IPS DF 6.9 (cell line): ENCODE measurements around the gene MND1.

Experiments
- DNase-seq: peaks from one replicate; pipeline ENCODE4 v3.0.0-alpha.2; 2013; ENCODE audit warnings: low read depth, low spot score
- H3K27ac ChIP-seq: one replicate; pipeline ENCODE4 v1.5.1; 2013; ENCODE audit warnings: low read length, control low read depth
- H3K27me3 ChIP-seq: 2 replicates; pipeline ENCODE4 v1.6.1; 2013; ENCODE audit warnings: mild to moderate bottlenecking, low read length; ENCODE audit not compliant: control insufficient read depth, insufficient read depth
- H3K36me3 ChIP-seq: 2 replicates; pipeline ENCODE4 v1.6.1; 2013; ENCODE audit warnings: low read length; ENCODE audit not compliant: control insufficient read depth, insufficient read depth
- H3K4me1 ChIP-seq: 2 replicates; pipeline ENCODE4 v1.6.1; 2013; ENCODE audit warnings: low read length; ENCODE audit not compliant: control insufficient read depth, insufficient read depth
- H3K4me3 ChIP-seq: 2 replicates; pipeline ENCODE4 v1.5.1; 2013; ENCODE audit warnings: mild to moderate bottlenecking, low read length
- H3K9me3 ChIP-seq: 2 replicates; pipeline ENCODE4 v1.6.1; 2013; ENCODE audit warnings: low read length, inconsistent platforms; ENCODE audit not compliant: control insufficient read depth, insufficient read depth
- WGBS: extraction: QIAGEN DNeasy Blood & Tissue Kit; methylation state at CpG from one replicate; pipeline ENCODE4 v1.1.7; 2013; ENCODE audit warnings: mixed read lengths, missing lambda C conversion rate; ENCODE audit not compliant: insufficient read length, insufficient coverage; 5-methylcytosine and 5-hydroxymethylcytosine counted together

Gene MND1

GRCh38 chr4:153372967-153373562, 28.6 kb downstream of the MND1 start:
- Histone ChIP-seq H3K4me1 (no peaks in the 10 kb centered on the region), H3K27ac (no peak overlapping the region), H3K27me3 (no peaks in the 10 kb centered on the region), H3K4me3 (no peak overlapping the region), H3K9me3 (no peaks in the 10 kb centered on the region), H3K36me3 (no peaks in the 10 kb centered on the region; the same call in 1 of the 2 replicates)
- no peak for DNase-seq
- no CpG with 5 or more reads among the region's 1 CpG for WGBS

GRCh38 chr4:153374442-153374841, 30.0 kb downstream of the MND1 start:
- H3K4me3 ChIP-seq = no peak overlapping the region
- H3K4me1 ChIP-seq = no peaks in the 10 kb centered on the region
- no peaks in the 10 kb centered on the region; the same call in 1 of the 2 replicates for H3K36me3 ChIP-seq
- no peak overlapping the region for H3K27ac ChIP-seq
- no CpG with 5 or more reads among the region's 2 CpGs for WGBS
- no peaks in the 10 kb centered on the region for H3K27me3 ChIP-seq
- no peaks in the 10 kb centered on the region for H3K9me3 ChIP-seq
- no peak for DNase-seq

GRCh38 chr4:153375303-153375702, 30.8 kb downstream of the MND1 start:
- Histone ChIP-seq H3K36me3 (no peaks in the 10 kb centered on the region; the same call in 1 of the 2 replicates), H3K9me3 (no peaks in the 10 kb centered on the region), H3K27ac (no peak overlapping the region), H3K27me3 (no peaks in the 10 kb centered on the region), H3K4me3 (no peak overlapping the region), H3K4me1 (no peaks in the 10 kb centered on the region)
- WGBS = no CpG with 5 or more reads among the region's 1 CpG
- no peak for DNase-seq

GRCh38 chr4:153383131-153383530, 38.6 kb downstream of the MND1 start:
- Histone ChIP-seq H3K36me3 (no peaks in the 10 kb centered on the region), H3K27me3 (no peaks in the 10 kb centered on the region), H3K4me1 (no peaks in the 10 kb centered on the region), H3K4me3 (no peak overlapping the region), H3K9me3 (no peaks in the 10 kb centered on the region), H3K27ac (no peak overlapping the region)
- no peak for DNase-seq
- WGBS = no CpG with 5 or more reads among the region's 4 CpGs

GRCh38 chr4:153384160-153384559, 39.7 kb downstream of the MND1 start:
- DNase-seq = no peak
- H3K4me3 ChIP-seq = no peak overlapping the region
- no CpG with 5 or more reads among the region's 1 CpG for WGBS
- H3K4me1 ChIP-seq = no peaks in the 10 kb centered on the region
- no peaks in the 10 kb centered on the region for H3K27me3 ChIP-seq
- no peaks in the 10 kb centered on the region for H3K9me3 ChIP-seq
- H3K27ac ChIP-seq = no peak overlapping the region
- no peaks in the 10 kb centered on the region for H3K36me3 ChIP-seq

- Histone ChIP-seq H3K4me1 (no peaks in the 10 kb centered on the region), H3K36me3 (no peaks in the 10 kb centered on the region), H3K9me3 (no peaks in the 10 kb centered on the region), H3K27me3 (no peaks in the 10 kb centered on the region), H3K4me3 (no peak overlapping the region), H3K27ac (no peak overlapping the region)
- DNase-seq = no peak
- WGBS = no CpG with 5 or more reads among the region's 2 CpGs
These were observed 41.3 kb downstream of the MND1 start for GRCh38 chr4:153385784-153386183.

- H3K27me3 ChIP-seq = no peaks in the 10 kb centered on the region
- no peak overlapping the region for H3K4me3 ChIP-seq
- H3K27ac ChIP-seq = no peak overlapping the region
- no peaks in the 10 kb centered on the region for H3K36me3 ChIP-seq
- H3K9me3 ChIP-seq = no peaks in the 10 kb centered on the region
- no peak for DNase-seq
- WGBS = no CpG with 5 or more reads among the region's 4 CpGs
- no peaks in the 10 kb centered on the region for H3K4me1 ChIP-seq
These were observed 43.5 kb downstream of the MND1 start for GRCh38 chr4:153387981-153388380.

GRCh38 chr4:153393397-153393796, 48.9 kb downstream of the MND1 start:
- Histone ChIP-seq H3K9me3 (no peaks in the 10 kb centered on the region), H3K4me3 (no peak overlapping the region), H3K27me3 (no peaks in the 10 kb centered on the region), H3K36me3 (no peaks in the 10 kb centered on the region), H3K4me1 (no peaks in the 10 kb centered on the region), H3K27ac (no peak overlapping the region)
- no CpG with 5 or more reads among the region's 6 CpGs for WGBS
- DNase-seq = no peak

GRCh38 chr4:153394945-153395344, 50.5 kb downstream of the MND1 start:
- Histone ChIP-seq H3K36me3 (no peaks in the 10 kb centered on the region), H3K9me3 (no peaks in the 10 kb centered on the region), H3K4me3 (no peak overlapping the region), H3K27me3 (no peaks in the 10 kb centered on the region), H3K27ac (no peak overlapping the region), H3K4me1 (no peaks in the 10 kb centered on the region)
- WGBS = no CpG with 5 or more reads among the region's 1 CpG
- DNase-seq = no peak

GRCh38 chr4:153398713-153399112, 54.2 kb downstream of the MND1 start:
- no peak overlapping the region for H3K27ac ChIP-seq
- DNase-seq = no peak
- no peaks in the 10 kb centered on the region for H3K36me3 ChIP-seq
- H3K27me3 ChIP-seq = no peaks in the 10 kb centered on the region
- WGBS = no CpG with 5 or more reads among the region's 3 CpGs
- H3K9me3 ChIP-seq = no peaks in the 10 kb centered on the region
- no peaks in the 10 kb centered on the region for H3K4me1 ChIP-seq
- no peak overlapping the region for H3K4me3 ChIP-seq

GRCh38 chr4:153399358-153399757, 54.9 kb downstream of the MND1 start:
- no peaks in the 10 kb centered on the region for H3K4me1 ChIP-seq
- no peaks in the 10 kb centered on the region for H3K36me3 ChIP-seq
- WGBS = no CpG with 5 or more reads among the region's 3 CpGs
- no peak overlapping the region for H3K4me3 ChIP-seq
- H3K9me3 ChIP-seq = no peaks in the 10 kb centered on the region
- no peaks in the 10 kb centered on the region for H3K27me3 ChIP-seq
- no peak for DNase-seq
- no peak overlapping the region for H3K27ac ChIP-seq
